Measurements from ENCODE around the gene RALGPS2. TPM values are rescaled to one million over a fixed set of nuclear protein-coding genes. Genes with fewer than 3 reads are reported as not detected.

Gene RALGPS2
- total RNA-seq, 1 experiment from 2014 or later = 41.4 TPM

GRCh38 chr1:178781533-178782330 lies 56.7 kb downstream of the RALGPS2 start:
- H3K4me3 ChIP-seq (ENCODE audit: insufficient read depth, low read depth, low read length) = no peak overlapping the region
- H3K27me3 ChIP-seq (ENCODE audit: control insufficient read depth, insufficient read depth, low read length) = no peaks in the 10 kb centered on the region
- DNase-seq = no peak
- H3K36me3 ChIP-seq (replicated peaks; ENCODE audit: control insufficient read depth, insufficient read depth, low read length) = no peaks in the 10 kb centered on the region; the same call in 1 of the 2 replicates

GRCh38 chr1:178784131-178784536 lies 59.1 kb downstream of the RALGPS2 start:
- DNase-seq = no peak

GRCh38 chr1:178792394-178792793 lies 67.3 kb downstream of the RALGPS2 start:
- no peaks in the 10 kb centered on the region for H3K36me3 ChIP-seq (replicated peaks; ENCODE audit: control insufficient read depth, insufficient read depth, low read length)
- no peak overlapping the region for H3K4me3 ChIP-seq (ENCODE audit: insufficient read depth, low read depth, low read length)
- no peaks in the 10 kb centered on the region for H3K27me3 ChIP-seq (ENCODE audit: control insufficient read depth, insufficient read depth, low read length)
- no peak for DNase-seq

More at GRCh38 chr1:178784131-178784536, 59.1 kb downstream of the RALGPS2 start:
- Histone ChIP-seq H3K27me3 (ENCODE audit: control insufficient read depth, insufficient read depth, low read length) (no peaks in the 10 kb centered on the region), H3K4me3 (ENCODE audit: insufficient read depth, low read depth, low read length) (no peak overlapping the region), H3K36me3 (replicated peaks; ENCODE audit: control insufficient read depth, insufficient read depth, low read length) (no peaks in the 10 kb centered on the region; the same call in 1 of the 2 replicates)

- DNase-seq = no peak
- Histone ChIP-seq H3K36me3 (replicated peaks; ENCODE audit: control insufficient read depth, insufficient read depth, low read length) (no peaks in the 10 kb centered on the region), H3K27me3 (ENCODE audit: control insufficient read depth, insufficient read depth, low read length) (no peaks in the 10 kb centered on the region), H3K4me3 (ENCODE audit: insufficient read depth, low read depth, low read length) (no peak overlapping the region)
These were observed 71.0 kb downstream of the RALGPS2 start for GRCh38 chr1:178796013-178796412.

- Histone ChIP-seq H3K4me3 (ENCODE audit: insufficient read depth, low read depth, low read length) (no peak overlapping the region), H3K36me3 (replicated peaks; ENCODE audit: control insufficient read depth, insufficient read depth, low read length) (no peaks in the 10 kb centered on the region), H3K27me3 (ENCODE audit: control insufficient read depth, insufficient read depth, low read length) (no peaks in the 10 kb centered on the region)
- no peak for DNase-seq
These were observed 72.5 kb downstream of the RALGPS2 start for GRCh38 chr1:178797590-178797989.

GRCh38 chr1:178798232-178798861 lies 73.3 kb downstream of the RALGPS2 start:
- no peaks in the 10 kb centered on the region for H3K27me3 ChIP-seq (ENCODE audit: control insufficient read depth, insufficient read depth, low read length)
- no peak overlapping the region for H3K4me3 ChIP-seq (ENCODE audit: insufficient read depth, low read depth, low read length)
- H3K36me3 ChIP-seq (replicated peaks; ENCODE audit: control insufficient read depth, insufficient read depth, low read length) = no peaks in the 10 kb centered on the region
- DNase-seq = no peak

GRCh38 chr1:178802873-178803272 lies 77.8 kb downstream of the RALGPS2 start:
- Histone ChIP-seq H3K27me3 (ENCODE audit: control insufficient read depth, insufficient read depth, low read length) (no peaks in the 10 kb centered on the region), H3K36me3 (replicated peaks; ENCODE audit: control insufficient read depth, insufficient read depth, low read length) (no peaks in the 10 kb centered on the region), H3K4me3 (ENCODE audit: insufficient read depth, low read depth, low read length) (no peak overlapping the region)
- DNase-seq = no peak

- H3K27me3 ChIP-seq (ENCODE audit: control insufficient read depth, insufficient read depth, low read length) = no peaks in the 10 kb centered on the region
- DNase-seq = no peak
- H3K4me3 ChIP-seq (ENCODE audit: insufficient read depth, low read depth, low read length) = no peak overlapping the region
- H3K36me3 ChIP-seq (replicated peaks; ENCODE audit: control insufficient read depth, insufficient read depth, low read length) = peaks cover 2% of the 10 kb centered on the region
These were observed 81.7 kb downstream of the RALGPS2 start for GRCh38 chr1:178806665-178807300.

GRCh38 chr1:178808529-178808928 lies 83.5 kb downstream of the RALGPS2 start:
- no peaks in the 10 kb centered on the region for H3K27me3 ChIP-seq (ENCODE audit: control insufficient read depth, insufficient read depth, low read length)
- H3K4me3 ChIP-seq (ENCODE audit: insufficient read depth, low read depth, low read length) = no peak overlapping the region
- peaks cover 2% of the 10 kb centered on the region for H3K36me3 ChIP-seq (replicated peaks; ENCODE audit: control insufficient read depth, insufficient read depth, low read length)
- no peak for DNase-seq

- no peak for DNase-seq
- H3K27me3 ChIP-seq (ENCODE audit: control insufficient read depth, insufficient read depth, low read length) = no peaks in the 10 kb centered on the region
- H3K36me3 ChIP-seq (replicated peaks; ENCODE audit: control insufficient read depth, insufficient read depth, low read length) = peaks cover 2% of the 10 kb centered on the region
- no peak overlapping the region for H3K4me3 ChIP-seq (ENCODE audit: insufficient read depth, low read depth, low read length)
These were observed 85.5 kb downstream of the RALGPS2 start for GRCh38 chr1:178810585-178810984.

GRCh38 chr1:178818416-178818815 lies 93.4 kb downstream of the RALGPS2 start:
- no peak for DNase-seq
- no peaks in the 10 kb centered on the region for H3K36me3 ChIP-seq (replicated peaks; ENCODE audit: control insufficient read depth, insufficient read depth, low read length)
- no peak overlapping the region for H3K4me3 ChIP-seq (ENCODE audit: insufficient read depth, low read depth, low read length)
- H3K27me3 ChIP-seq (ENCODE audit: control insufficient read depth, insufficient read depth, low read length) = no peaks in the 10 kb centered on the region

GRCh38 chr1:178819123-178819522 lies 94.1 kb downstream of the RALGPS2 start:
- no peaks in the 10 kb centered on the region for H3K27me3 ChIP-seq (ENCODE audit: control insufficient read depth, insufficient read depth, low read length)
- no peak overlapping the region for H3K4me3 ChIP-seq (ENCODE audit: insufficient read depth, low read depth, low read length)
- H3K36me3 ChIP-seq (replicated peaks; ENCODE audit: control insufficient read depth, insufficient read depth, low read length) = no peaks in the 10 kb centered on the region
- DNase-seq = no peak

- DNase-seq = no peak
- H3K4me3 ChIP-seq (ENCODE audit: insufficient read depth, low read depth, low read length) = no peak overlapping the region
- H3K27me3 ChIP-seq (ENCODE audit: control insufficient read depth, insufficient read depth, low read length) = no peaks in the 10 kb centered on the region
- H3K36me3 ChIP-seq (replicated peaks; ENCODE audit: control insufficient read depth, insufficient read depth, low read length) = no peaks in the 10 kb centered on the region
These were observed 96.3 kb downstream of the RALGPS2 start for GRCh38 chr1:178821134-178821866.

GRCh38 chr1:178825167-178825566 lies 100.1 kb downstream of the RALGPS2 start:
- H3K36me3 ChIP-seq (replicated peaks; ENCODE audit: control insufficient read depth, insufficient read depth, low read length) = peaks cover 2% of the 10 kb centered on the region; the same call in 1 of the 2 replicates
- no peak for DNase-seq

More at GRCh38 chr1:178825167-178825566, 100.1 kb downstream of the RALGPS2 start:
- Histone ChIP-seq H3K4me3 (ENCODE audit: insufficient read depth, low read depth, low read length) (no peak overlapping the region), H3K27me3 (ENCODE audit: control insufficient read depth, insufficient read depth, low read length) (no peaks in the 10 kb centered on the region)
